GM18517 (cell line): Measurements from ENCODE around the gene DUXB.

Experiments
- ATAC-seq: cut with Tn5 transposase; IDR thresholded peaks from one replicate; pipeline ENCODE4 v1.9.1; 2021; ENCODE audit warnings: mild to moderate bottlenecking, moderate library complexity; ENCODE audit not compliant: unreplicated experiment

The DUXB gene

GRCh38 chr16:75660726-75661302 lies 40.4 kb downstream of the DUXB start:
- ATAC-seq, result no peak

- no peak for ATAC-seq
Observed at GRCh38 chr16:75660321-75660720, 40.9 kb downstream of the DUXB start.

- no peak for ATAC-seq
Observed at GRCh38 chr16:75658175-75658574, 43.1 kb downstream of the DUXB start.

GRCh38 chr16:75653922-75654321 lies 47.3 kb downstream of the DUXB start:
- ATAC-seq, result no peak

GRCh38 chr16:75648265-75649076 lies 52.8 kb downstream of the DUXB start:
- ATAC-seq, result peak; percentile 20

- ATAC-seq, result peak; percentile 83
Observed at GRCh38 chr16:75647492-75648264, 53.6 kb downstream of the DUXB start, which contains the start of the genes KARS1 and TERF2IP. Gene KARS1 (minus strand): TSS chr16:75647665. CDS start chr16:75647639, 26 bp downstream. Gene TERF2IP (plus strand): TSS chr16:75647773. CDS start chr16:75647883, 110 bp downstream.

GRCh38 chr16:75647112-75647491 lies 54.2 kb downstream of the DUXB start:
- peak; percentile 24 for ATAC-seq

GRCh38 chr16:75644240-75645012 lies 56.8 kb downstream of the DUXB start:
- ATAC-seq, result no peak
